GM21390 (cell line): ENCODE data around the gene LGMN.

ENCODE experiments used
- ATAC-seq: cut with Tn5 transposase; IDR thresholded peaks from one replicate; pipeline ENCODE4 v1.9.1; 2021; ENCODE audit not compliant: unreplicated experiment

The LGMN gene

GRCh38 chr14:92656306-92657081, 91.9 kb downstream of the LGMN start:
- ATAC-seq = no peak

- no peak for ATAC-seq
These were observed 92.8 kb downstream of the LGMN start for GRCh38 chr14:92655419-92656201.

GRCh38 chr14:92654239-92654901, 94.1 kb downstream of the LGMN start:
- ATAC-seq = no peak
